COR-L47 (cell line): ENCODE measurements around the gene HLA-A.
"Not testable (repeated sequence)": the region's sequence is repeated elsewhere in the genome, so short reads cannot be mapped to it uniquely, and the experiment has no call there.

ENCODE experiments used
- DNase-seq: peaks from one replicate; lab custom pipeline; 2025; lab: John Stamatoyannopoulos, UW

The HLA-A gene

DNA sequence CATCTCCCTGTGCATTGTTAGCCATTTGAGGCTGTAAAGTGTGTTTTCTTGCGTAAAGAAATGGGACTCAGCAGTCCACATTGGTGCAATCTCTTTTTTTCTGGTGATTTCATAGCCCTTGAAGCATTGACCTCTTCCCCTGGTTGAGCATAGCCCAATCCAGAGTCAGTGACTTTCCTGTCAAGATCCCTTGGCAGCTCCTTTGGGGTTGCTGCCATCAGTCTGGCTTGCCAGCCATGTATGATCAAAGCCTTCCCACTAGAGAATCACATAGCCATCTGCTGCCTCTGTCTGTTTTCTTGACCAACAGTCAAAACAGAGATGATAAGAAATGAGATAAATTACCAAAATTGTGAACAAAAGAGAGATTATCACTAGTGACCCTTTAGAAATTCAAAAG is 19.6 kb downstream of the HLA-A start:
- DNase-seq: no peak

DNA sequence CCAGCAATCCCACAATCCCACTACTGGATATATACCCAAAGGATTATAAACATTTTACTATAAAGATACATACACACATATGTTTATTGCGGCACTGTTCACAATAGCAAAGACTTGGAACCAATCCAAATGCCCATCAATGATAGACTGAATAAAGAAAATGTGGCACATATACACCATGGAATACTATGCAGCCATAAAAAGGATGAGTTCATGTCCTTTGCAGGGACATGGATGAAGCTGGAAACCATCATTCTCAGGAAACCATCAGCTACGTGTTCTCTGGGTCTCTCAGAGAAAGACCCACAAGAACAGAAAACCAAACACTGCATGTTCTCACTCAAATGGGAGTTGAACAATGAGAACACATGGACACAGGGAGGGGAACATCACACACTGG is 21.4 kb downstream of the HLA-A start:
- not testable (repeated sequence) for DNase-seq

GRCh38 chr6:29964518-29964886 is 22.2 kb downstream of the HLA-A start:
- DNase-seq: no peak

DNA sequence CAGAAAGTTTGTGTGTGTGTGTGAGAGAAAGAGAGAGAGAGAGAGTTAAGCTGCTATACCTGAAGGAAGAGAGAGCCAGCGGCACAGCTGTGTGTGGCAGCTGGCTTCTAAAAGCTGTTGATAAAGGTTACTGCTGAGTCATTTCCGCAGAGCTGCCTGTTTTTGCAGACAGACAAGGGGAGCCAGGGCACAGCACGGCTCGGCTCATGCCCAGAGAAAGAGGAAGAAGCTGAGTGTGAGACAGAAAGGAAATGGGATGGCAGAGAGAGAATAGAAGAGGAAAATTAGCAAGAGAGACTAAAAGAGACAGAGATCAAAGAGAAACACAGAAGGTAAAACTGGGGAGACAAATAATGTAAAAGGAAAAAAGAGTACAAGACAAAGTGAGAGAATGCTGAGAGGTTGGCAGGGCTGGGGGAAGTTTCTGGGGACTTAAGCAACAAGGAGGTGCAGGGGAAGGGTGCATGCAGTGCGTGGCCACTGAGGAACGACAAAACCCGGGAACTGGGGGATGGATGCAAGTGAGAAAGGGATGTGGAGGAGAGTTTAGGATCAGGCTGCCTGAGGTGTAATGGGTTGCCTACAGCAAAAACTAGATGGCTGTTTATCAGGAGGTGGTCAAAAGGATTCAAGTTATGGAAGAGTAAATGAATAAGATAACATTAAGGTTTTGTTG is 22.7 kb downstream of the HLA-A start:
- DNase-seq: peak; percentile 80

- DNase-seq: no peak
Observed at GRCh38 chr6:29965563-29965872, 23.2 kb downstream of the HLA-A start.

DNA sequence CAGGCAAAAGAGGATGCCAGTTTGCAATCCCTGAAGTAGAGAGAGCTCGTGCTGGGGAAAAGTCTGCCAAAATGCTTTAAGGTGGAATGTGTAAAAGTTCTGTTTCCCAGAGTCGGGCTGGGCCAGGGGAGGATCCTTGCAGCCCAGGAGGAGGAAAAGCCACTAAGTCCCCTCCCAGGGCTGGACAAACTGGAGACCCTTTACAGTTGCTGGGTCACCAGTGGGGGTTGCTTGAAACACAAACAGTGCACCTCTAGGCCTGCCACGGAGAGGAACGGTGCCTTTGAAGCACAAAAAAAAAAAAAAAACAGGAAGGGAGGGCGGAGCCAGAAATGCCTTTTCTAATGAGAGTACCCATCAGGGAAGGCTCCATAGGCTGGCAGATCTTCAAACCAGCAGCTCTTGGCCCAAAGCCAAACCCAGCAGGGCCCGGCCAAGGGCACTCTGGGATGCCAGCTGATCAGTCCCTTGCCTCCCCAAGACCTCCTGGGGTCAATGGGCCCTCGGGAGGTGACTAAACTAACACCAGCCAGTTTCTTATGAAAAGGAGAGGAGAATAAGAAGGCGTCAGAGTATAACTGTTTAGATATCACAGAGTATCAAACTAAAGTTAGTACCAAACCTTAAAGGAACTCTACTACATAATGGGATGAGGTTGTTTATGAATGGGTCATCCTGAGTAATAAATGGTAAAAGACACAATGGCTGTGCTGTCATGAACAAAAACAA is 23.7 kb downstream of the HLA-A start:
- peak; percentile 97 for DNase-seq

GRCh38 chr6:29967379-29968010 is 25.2 kb downstream of the HLA-A start:
- DNase-seq: peak; percentile 75

GRCh38 chr6:29968130-29968529 is 25.8 kb downstream of the HLA-A start:
- DNase-seq: no peak

DNA sequence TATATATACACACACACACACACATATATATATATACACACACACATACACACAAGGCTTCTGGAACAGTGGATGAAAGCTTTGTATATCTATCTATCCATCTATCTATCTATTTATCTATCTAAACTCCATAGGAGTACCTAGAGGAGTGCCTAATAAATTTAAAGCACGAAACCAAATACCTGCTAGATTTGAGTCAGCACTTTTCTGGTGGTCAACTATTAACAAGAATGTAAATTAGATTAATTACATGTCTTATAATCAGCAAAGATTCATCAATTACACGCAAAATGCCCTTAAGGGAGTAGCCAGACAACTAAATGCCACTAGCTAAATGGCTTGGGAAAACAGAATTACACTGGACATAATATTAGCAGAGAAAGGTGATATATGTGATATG is 26.6 kb downstream of the HLA-A start:
- no peak for DNase-seq

DNA sequence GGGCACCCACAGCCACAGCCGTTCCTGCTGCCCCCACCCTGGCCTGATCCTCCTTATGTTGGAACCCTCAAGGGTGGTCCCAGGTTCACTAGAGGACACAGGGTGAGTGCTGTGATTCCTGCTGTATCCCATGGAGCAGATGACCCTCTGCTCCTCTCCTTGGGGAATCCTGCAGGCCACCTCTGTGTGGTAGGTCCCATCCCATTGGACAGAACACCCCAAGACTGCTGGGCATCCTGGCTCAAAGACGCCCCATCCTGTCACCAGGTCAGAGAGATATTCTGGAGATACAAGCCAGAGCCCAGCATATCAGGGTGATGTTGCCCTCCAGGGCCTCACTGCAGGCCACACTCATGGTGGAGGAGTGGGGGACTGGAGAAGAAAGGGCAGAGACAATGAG is 28.4 kb downstream of the HLA-A start:
- no peak for DNase-seq

- DNase-seq: no peak
Observed at GRCh38 chr6:29974901-29975560, 32.7 kb downstream of the HLA-A start.

DNA sequence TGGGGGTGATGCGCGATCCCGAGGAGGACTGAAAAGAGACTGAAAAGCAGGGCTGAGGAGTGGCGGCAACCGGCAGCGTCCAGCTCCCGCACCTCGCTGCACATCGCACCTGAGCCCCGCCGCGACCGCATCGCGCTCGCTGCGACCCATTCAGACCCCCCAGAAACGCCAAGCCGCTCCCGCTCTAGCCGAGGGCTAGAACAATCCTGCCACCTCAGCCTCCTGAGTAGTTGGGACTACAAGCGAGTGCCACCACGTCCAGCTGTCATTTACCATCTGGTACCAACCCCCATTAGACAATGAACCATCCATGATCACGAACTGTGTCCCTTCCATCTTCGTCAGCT is 33.2 kb downstream of the HLA-A start:
- DNase-seq: no peak

DNA sequence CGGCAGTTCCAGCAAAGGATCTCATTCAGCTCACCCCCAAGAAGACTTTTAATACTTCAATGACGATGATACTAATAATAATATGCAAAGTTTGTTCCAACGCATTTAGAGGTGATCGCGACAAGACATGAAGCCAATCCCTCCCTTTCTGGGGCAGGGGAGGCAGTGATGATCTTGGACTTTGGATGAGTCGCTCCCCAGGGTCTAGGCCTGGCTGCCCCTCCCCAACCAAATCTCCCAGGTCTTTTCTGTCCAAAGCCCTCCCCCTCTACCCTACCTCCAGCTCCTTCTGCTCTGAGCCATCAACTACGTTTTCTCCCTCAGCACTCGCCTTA is 33.9 kb downstream of the HLA-A start:
- no peak for DNase-seq

- DNase-seq: peak; percentile 65
Observed at GRCh38 chr6:29976588-29977424, 34.5 kb downstream of the HLA-A start.

DNA sequence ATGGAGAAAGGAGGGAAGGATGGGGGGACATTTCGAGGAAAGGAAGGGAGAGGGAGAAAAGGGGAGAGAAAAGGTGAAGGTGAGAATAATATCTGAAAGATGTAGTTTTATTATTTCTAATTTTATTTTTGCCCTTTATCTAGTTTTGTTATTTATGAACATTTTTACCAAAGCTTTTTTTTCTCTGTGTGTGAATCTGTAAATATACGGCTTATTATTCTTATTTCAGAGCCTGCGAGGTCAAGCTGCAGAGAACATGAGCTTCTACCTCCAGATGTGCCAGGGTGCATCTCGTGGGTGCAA is 35.0 kb downstream of the HLA-A start:
- no peak for DNase-seq

- not testable (repeated sequence) for DNase-seq
Observed at GRCh38 chr6:29980013-29980412, 37.7 kb downstream of the HLA-A start.

DNA sequence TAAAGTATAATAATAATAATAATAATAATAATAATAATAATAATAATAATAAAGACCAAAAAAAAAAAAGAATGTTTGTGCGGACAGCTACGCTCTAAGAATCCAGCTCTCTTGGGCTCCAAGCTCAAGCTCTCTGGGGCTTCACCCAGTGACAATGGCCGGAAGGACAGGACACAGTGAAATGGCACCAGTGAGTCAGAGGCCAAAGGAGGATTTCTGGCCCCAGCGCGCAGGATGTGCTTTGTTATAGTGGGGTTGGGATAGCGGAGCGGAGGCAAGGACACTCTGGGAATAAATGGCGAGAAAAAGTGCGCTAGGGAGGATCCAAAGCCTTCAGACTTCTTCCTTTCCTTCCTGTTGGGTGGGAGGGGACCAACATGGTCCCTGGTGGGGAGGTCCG is 38.2 kb downstream of the HLA-A start:
- DNase-seq: no peak

GRCh38 chr6:29981211-29981812 is 39.0 kb downstream of the HLA-A start:
- DNase-seq: no peak

DNA sequence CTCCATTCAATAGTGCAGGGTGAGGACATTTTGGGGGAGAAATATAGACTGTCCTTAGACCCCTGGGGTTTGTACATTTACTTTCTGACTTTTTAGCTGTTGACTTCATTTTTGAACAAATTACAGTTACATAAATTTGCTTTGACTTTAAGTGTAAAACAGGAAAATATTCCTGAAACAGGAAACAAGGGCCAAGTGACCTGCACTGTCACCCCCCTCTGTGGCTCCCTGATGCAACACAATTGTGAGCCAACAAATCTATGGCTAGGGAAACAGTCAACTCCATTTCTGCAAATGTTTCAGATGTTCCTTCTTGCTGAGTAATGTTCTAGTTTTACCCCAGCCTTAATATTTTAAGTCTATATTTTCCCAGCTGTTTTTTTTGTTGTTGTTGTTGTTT is 39.8 kb downstream of the HLA-A start:
- DNase-seq: no peak

DNA sequence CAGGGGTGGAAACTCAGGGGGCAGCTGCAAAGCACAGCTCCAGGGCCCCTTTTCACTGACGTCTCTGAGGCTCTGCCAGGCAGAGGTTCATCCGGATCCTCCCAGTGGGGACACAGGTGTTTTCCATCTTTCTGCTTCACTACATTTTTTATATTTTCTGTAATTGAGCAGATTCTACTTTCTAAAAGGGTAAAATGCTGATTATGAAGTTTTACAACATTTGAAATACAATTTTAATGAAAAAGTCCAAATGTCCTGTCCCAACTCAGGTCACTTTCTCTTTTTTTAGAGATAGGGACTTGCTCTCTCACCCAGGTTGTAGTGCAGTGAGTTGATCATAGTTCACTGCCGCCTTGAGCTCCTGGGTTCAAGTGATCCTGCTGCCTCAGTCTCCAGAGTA is 41.9 kb downstream of the HLA-A start:
- DNase-seq: no peak

GRCh38 chr6:29984992-29985391 is 42.7 kb downstream of the HLA-A start:
- no peak for DNase-seq

DNA sequence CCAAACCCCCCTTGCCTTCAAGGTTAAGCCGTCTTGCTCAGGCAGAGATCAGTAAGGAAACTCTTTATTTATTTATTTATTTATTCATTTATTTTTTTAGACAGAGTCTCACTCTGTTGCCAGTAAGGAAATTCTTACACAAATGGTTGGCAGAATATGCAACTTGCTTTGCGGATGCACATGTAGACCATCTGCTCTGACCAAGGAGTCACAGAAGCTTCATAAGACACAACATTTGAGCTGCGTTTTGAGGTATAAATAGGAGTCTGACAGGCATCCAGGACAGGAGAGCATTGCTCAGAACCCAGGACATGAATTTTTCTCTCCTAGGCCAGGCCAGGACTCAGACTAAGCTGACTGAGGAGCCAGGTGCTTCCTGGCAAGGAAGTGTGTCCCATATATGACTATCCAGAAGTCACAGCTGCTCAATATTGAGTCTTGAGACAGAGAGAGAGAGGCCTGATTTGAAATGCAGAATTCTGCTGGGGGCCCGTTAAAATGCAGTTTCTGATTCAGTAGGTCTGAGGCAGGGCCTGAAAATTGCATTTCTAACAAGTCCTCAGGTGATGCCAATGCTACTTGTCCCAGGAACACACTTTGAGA is 43.9 kb downstream of the HLA-A start:
- DNase-seq: no peak
